Measurements from ENCODE around the gene CTSZ.

GRCh38 chr20:59030911-59031563 is 24.0 kb upstream of the CTSZ start:
- TF ChIP-seq ZNF423 (CRISPR knock-in tag; IDR thresholded peaks at IDR 0.05) (no peak), CTCF (IDR thresholded peaks at IDR 0.05) (no peak)
